Panc1 (cell line): Measurements from ENCODE around the gene CELA3A.

ENCODE experiments used
- REST ChIP-seq, 2 experiments: IDR thresholded peaks; 2 replicates each; pipeline ENCODE4 v1.6.1; 2011 to 2012; ENCODE audit warnings: low read depth in 2 of 2, control low read depth in 1 of 2, low read length in 1 of 2, mild to moderate bottlenecking in 1 of 2, moderate library complexity in 1 of 2; ENCODE audit not compliant: insufficient read depth in 1 of 2
- TF ChIP-seq, protein P1 (sequence below): fragments of 450-650 bp; IDR thresholded peaks from 2 replicates; pipeline ENCODE4 v1.5.1; 2017; ENCODE audit warnings: mild to moderate bottlenecking

DNA sequence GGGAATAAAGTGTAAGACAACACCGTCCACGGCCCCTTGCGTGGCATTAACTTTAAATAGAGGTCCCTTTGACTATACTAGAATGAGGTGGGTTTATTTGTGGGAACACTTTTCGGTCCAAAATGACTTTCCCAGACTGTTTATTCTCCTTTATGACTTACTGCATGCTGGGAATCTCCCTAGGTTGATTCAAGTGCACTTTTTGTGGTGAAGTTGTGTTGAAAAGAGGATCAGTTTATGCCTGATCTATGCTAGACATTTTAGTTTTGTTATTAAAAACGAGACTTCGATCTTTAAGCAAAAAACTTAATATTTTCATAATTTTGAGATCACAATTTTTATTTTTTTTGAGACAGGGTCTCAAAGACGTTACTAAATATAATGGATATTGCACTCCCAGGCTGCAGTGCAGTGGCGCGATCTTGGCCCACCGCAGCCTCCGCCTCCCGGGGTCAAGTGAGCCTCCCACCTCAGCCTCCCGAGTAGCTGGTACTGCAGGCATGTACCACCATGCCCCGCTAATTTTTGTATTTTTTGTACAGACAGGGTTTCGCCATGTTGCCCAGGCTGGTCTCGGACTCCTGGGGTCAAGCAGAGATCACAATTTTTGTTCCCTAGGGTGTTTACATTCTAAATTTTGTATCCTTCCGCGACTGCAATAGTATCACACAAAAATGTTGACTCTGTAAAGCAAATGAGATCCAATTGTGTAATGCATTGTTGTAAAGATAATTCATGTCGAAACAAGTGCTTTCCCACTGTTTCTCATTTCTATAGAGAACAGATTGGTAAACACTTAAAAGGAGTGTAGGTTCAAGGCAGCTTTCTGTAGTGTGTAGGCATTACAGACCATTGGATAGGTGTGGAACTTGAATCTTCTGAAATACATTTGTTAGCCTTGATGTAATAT is 52.7 kb downstream of the CELA3A start:
- no peak for TF ChIP-seq REST (IDR thresholded peaks at IDR 0.05; ENCODE audit: insufficient read depth in 1 of 2, low read depth in 2 of 2, low read length in 1 of 2)
- TF ChIP-seq, protein P1, sequence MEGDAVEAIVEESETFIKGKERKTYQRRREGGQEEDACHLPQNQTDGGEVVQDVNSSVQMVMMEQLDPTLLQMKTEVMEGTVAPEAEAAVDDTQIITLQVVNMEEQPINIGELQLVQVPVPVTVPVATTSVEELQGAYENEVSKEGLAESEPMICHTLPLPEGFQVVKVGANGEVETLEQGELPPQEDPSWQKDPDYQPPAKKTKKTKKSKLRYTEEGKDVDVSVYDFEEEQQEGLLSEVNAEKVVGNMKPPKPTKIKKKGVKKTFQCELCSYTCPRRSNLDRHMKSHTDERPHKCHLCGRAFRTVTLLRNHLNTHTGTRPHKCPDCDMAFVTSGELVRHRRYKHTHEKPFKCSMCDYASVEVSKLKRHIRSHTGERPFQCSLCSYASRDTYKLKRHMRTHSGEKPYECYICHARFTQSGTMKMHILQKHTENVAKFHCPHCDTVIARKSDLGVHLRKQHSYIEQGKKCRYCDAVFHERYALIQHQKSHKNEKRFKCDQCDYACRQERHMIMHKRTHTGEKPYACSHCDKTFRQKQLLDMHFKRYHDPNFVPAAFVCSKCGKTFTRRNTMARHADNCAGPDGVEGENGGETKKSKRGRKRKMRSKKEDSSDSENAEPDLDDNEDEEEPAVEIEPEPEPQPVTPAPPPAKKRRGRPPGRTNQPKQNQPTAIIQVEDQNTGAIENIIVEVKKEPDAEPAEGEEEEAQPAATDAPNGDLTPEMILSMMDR, result no peak
